GM18505 (cell line): ENCODE results near the gene ERC2.

ENCODE experiments used
- ATAC-seq: cut with Tn5 transposase; IDR thresholded peaks from one replicate; pipeline ENCODE4 v1.9.1; 2021; ENCODE audit not compliant: unreplicated experiment
- POLR2A ChIP-seq: IDR thresholded peaks from 4 replicates; pipeline ENCODE4 v1.6.1; 2011; ENCODE audit warnings: borderline replicate concordance; ENCODE audit not compliant: insufficient read depth, insufficient read length; ENCODE audit errors: extremely low read depth

Gene ERC2

DNA sequence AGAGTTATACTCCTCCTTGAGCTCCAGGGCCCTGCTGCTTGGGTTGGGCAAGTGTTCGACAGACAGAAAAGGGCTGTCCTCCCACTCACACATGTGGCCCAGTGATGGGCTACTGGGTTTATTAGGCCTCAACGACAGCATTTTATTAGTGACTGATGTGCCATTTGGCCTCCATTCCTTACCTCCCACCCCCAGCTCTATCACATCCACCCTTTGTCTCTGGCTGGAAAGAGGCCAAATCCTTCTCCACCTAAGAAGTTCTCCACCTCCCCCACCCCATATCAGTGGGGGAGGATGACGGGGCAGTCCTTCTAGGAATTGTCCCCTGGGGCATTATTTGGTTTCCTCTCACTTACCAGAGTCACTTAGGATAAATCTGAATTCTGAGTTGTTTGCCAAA lies 924.0 kb downstream of the ERC2 start:
- no peak for ATAC-seq
- no peak for TF ChIP-seq POLR2A

- TF ChIP-seq POLR2A: no peak
- ATAC-seq: no peak
These were observed 925.1 kb downstream of the ERC2 start for GRCh38 chr3:55543181-55543614.

DNA sequence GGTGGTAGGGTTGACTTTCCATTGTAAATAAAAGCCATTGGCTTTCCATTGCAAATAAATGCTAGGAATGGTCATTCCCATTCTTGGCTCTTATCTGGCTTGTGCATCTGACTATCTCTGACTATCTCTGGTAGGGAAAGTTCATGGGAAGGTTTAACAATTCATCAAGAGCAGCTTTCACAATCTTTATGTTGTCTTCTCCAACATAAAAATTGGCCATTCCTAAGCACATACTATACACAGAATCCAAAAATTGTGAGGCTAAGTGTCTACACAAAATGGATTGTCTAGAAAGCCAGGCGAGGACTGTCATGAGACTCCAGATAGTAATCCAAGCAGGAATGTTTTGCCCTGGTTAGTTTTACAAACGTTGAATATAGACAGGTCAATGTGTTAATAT lies 926.8 kb downstream of the ERC2 start:
- ATAC-seq: no peak
- no peak for TF ChIP-seq POLR2A

- no peak for ATAC-seq
- TF ChIP-seq POLR2A: no peak
These were observed 927.3 kb downstream of the ERC2 start for GRCh38 chr3:55541016-55541415.

- no peak for ATAC-seq
These were observed 927.7 kb downstream of the ERC2 start for GRCh38 chr3:55540579-55540978.

GRCh38 chr3:55538158-55538557 lies 930.1 kb downstream of the ERC2 start:
- ATAC-seq: no peak
- TF ChIP-seq POLR2A: no peak

More at GRCh38 chr3:55540579-55540978, 927.7 kb downstream of the ERC2 start:
- no peak for TF ChIP-seq POLR2A

GRCh38 chr3:55537563-55537962 lies 930.7 kb downstream of the ERC2 start:
- ATAC-seq: no peak

DNA sequence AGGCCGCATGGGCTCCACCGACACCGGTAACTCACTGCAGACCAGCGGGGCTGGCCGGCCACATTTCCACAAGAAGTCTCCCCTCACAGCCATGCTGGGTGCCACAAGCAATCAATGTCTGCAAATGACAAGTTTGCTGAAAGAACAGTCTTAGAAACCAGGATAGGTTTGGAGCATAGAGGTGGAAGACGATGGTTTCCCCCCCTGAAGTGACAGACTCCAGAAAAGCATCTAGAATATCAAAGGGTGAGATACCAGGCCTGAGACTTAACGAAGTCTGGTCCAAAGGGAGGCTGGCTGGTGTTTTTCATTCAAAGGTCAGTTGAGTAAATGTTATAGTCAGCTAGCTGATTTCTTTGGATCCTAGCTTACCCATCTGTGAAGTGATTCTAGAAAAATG lies 931.1 kb downstream of the ERC2 start:
- no peak for TF ChIP-seq POLR2A
- ATAC-seq: no peak

More at GRCh38 chr3:55537563-55537962, 930.7 kb downstream of the ERC2 start:
- no peak for TF ChIP-seq POLR2A

- TF ChIP-seq POLR2A: no peak
- no peak for ATAC-seq
These were observed 933.4 kb downstream of the ERC2 start for GRCh38 chr3:55534876-55535275.

DNA sequence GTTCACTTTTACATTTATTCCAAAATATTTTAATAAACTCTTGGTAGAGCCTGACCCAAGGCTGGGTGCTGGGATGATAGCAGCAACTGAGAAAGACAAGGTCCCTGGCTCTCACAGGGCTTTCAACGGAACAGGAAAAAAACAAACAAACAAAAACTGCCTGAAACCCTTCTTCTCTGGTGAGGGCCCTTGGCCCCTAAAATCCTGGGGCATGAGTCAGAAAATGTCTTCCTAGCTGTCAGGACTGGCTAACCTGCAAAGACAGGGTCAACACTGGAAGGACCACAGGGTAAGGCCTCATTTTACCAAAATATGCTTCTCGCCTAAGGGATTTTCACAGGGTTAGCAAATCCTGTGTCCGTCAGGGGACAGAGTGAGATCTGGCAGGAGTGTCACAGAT lies 935.5 kb downstream of the ERC2 start:
- no peak for ATAC-seq
- no peak for TF ChIP-seq POLR2A

DNA sequence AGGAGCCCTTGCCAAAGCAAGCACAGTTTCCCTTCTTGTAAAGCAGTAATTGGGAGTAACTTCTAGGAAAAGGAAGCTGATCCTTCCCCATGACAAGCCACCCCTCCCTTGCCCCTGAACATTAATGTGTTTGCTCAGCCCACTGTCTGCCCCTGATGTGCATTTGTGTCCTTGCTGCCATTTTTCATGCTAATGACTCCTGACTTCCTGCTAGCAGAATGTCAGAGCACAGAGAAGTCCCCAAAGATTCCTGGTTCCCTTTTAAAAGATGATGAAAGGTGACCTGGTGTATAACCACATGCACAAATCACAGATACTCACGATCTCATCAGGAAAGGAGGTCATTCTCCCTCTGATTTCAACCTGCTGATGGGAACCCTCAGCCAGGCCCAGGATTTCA lies 936.9 kb downstream of the ERC2 start:
- no peak for TF ChIP-seq POLR2A
- ATAC-seq: no peak

DNA sequence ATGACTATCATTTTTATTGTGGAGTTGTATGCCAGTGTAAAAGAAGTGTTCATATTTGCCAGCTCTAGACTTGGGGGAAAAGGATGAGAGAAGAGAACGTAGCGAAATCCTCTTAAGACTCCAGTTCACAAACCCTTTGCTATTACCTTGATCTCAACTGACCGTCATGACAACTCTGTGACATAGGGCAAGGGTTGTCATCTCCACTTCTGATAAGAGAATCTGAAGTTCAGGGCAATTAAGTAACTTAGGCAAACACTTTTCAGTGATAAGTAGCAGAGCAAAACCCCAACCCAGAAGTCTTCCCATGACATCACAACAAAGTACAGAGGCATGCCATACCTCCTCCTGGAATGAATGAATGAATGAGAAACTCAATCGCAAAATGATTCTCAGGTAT lies 940.9 kb downstream of the ERC2 start:
- ATAC-seq: no peak

GRCh38 chr3:55526332-55527030 lies 941.8 kb downstream of the ERC2 start:
- ATAC-seq: no peak
- TF ChIP-seq POLR2A: no peak

More for the DNA sequence above, 940.9 kb downstream of the ERC2 start:
- no peak for TF ChIP-seq POLR2A

DNA sequence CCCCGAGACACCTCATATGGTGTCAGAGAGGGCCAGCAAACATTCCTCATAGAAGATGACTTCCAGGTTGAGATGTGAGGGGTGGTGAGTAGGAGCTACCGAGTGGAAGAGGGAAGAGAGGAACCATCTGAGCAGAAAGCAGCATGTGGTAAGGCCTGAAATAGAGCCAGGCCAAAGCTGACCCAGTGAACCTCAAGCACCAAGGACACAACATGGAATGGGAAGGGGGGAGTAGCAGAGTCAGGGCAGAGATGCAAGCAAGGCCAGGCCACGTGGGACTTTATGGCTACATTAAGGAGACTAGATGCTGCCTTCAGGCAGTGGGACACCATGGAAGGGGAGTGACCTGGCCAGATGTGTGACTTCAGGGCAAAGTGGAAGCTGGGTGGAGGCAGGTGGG lies 942.8 kb downstream of the ERC2 start:
- no peak for TF ChIP-seq POLR2A
- ATAC-seq: no peak
